ENCODE data around the gene FLT4.
"Not testable (repeated sequence)": the region's sequence is repeated elsewhere in the genome, so short reads cannot be mapped to it uniquely, and the experiment has no call there.

The FLT4 gene

DNA sequence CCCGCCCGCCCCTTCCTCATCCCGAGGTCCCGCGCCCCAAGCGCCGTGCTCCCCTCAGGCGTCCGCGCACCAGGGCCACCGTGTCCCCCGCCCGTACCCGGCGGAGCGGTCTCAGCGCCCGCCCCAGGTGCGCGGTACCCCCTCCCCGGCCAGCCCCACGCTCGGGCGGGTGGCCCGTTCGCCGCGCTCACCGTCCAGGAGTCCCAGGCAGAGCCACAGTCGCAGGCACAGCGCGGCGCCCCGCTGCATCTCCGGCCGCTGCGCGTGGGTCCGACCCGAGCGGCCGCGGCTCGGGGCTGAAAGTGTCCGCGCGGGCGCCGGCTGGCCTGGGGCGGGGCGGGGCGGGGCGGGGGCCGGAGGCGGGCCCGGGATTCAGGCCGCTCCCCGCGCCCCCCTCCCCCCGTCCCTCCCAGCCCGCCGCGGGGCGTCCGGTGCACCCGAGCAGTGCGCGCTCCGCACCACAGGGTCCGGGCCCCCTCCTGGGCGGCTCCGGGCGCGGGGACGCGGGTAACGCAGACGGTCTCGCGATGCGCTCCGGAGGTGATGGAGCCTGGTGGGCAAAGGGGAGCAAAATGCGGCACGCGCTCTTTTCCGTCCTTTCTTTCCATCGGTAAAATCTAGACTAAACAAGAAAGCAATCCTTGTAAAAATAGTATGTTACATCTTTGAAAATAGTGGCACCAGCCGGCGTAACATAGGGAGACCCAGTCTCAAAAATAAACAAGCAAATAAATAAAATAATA, at the start of gene FLT4:
TSS of gene FLT4 (minus strand) at position 304 of the 743 bp plus-strand sequence. CDS start at position 249, 55 bp downstream.
- FAIRE-seq (no peak), DNase-seq (ENCODE audit: extremely low spot score, insufficient read length, low read depth) (no peak)

DNA sequence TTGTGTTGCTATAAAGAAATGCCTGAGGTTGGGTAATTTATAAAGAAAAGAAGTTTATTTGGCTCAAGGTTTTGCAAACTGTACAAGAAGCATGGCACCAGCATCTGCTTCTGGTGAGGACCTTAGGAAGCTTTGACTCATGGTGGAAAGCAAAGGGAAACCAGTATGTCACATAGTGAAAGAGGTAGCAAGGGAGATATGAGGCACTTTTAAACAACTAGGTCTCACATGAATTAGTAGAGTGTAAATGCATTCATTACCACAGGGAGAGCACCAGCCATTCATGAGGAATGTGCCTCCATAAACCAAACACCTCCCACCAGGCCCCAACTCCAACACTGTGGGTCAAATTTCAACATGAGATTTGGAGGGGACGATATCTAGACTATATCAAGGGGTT, 49.6 kb upstream of the FLT4 start:
- no peak for DNase-seq (ENCODE audit: extremely low spot score, insufficient read length, low read depth)
- FAIRE-seq: no peak

DNA sequence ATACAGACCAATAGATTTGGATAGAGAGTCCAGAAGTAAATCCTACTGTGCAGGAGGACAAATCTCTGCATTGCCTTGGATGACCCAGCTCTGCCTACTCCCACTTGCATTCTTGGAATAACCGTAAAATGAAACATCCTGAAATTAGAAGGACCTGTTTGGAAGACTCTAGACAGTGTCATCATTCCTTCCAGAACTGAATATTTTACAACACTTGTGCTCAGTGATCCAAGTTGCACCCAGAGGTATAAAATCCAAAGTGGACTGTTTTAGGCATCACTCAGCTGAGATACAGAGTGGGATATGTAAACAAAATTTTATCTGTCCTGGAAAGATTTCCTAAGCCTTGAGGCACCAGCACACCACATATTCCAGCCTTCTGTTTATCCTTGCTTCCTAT, 46.7 kb upstream of the FLT4 start:
- DNase-seq (ENCODE audit: extremely low spot score, insufficient read length, low read depth) (no peak), FAIRE-seq (no peak)

DNA sequence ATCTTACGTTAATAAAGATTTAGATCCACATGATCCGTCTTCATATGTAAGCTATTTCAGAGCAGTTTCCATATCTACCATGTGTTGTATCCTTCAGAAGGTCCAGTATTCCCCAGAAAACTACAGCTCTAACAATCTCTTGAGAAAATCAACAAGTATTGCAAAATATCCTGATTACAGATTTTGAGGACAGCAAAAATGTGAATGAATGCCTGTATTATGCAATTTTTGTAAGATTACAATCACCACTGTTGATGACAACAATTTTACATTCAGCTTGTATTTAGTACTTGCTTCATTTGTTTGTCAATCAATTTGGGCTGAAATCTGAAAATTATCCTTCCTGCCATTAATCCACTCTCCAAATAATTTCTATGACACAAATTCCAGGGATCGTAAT, 43.0 kb upstream of the FLT4 start:
- DNase-seq (ENCODE audit: extremely low spot score, insufficient read length, low read depth) (no peak), FAIRE-seq (no peak)

DNA sequence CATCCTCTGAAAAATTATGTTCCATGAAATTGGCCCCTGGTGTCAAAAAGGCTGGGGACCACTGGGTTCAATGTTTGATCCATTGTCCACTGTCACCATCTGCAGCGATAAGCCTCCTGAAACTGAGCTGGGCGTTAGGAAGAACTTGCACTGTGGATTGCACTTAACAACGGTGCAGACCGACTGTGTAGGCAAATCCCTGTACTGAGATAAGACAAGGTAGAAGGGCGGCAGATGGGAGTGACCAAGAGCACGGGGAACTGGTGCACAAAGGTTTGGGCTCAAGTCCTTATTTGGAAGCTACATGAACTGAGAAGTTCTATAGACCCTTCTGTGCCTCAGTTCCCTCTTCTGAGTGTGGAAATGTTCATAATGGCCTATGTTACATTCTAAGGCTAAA, 41.6 kb upstream of the FLT4 start:
- no peak for DNase-seq (ENCODE audit: extremely low spot score, insufficient read length, low read depth)
- no peak for FAIRE-seq

DNA sequence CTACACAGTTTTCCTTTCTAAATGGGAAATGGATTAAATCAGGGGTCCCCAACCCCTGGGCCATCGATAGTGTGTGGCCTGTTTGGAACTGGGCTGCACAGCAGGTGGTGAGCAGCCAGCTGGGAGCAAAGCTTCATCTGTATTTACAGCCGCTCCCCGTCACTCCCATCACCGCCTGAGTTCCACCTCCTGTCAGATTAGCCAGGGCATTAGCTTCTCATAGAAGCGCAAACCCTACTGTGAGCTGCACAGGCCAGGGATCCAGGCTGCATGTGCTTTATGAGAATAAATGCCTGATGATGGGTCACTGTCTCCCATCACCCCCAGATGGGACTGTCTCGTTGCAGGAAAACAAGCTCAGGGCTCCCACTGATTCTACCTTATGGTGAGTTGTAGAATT, 41.2 kb upstream of the FLT4 start:
- DNase-seq (ENCODE audit: extremely low spot score, insufficient read length, low read depth) (no peak), FAIRE-seq (no peak)

DNA sequence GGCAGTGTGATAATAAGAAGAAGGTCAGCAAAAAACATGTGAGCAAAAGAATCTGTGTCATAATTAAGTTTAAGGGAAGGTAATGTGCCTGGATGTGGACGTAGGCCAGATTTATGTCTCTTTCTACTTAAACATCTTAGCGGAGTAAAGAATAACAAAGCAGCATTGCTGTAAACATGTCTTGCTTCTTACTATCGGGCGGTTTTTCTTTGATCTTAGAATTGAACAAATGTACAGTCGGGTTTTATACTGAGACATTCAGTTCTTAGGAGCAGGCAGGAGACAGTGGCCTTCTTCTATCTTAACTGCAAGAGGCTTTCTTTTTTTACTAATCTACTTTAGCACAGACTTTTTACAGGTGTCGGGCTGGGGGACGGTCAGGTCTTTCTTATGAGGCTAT, 40.4 kb upstream of the FLT4 start:
- FAIRE-seq: no peak
- DNase-seq (ENCODE audit: extremely low spot score, insufficient read length, low read depth): no peak

DNA sequence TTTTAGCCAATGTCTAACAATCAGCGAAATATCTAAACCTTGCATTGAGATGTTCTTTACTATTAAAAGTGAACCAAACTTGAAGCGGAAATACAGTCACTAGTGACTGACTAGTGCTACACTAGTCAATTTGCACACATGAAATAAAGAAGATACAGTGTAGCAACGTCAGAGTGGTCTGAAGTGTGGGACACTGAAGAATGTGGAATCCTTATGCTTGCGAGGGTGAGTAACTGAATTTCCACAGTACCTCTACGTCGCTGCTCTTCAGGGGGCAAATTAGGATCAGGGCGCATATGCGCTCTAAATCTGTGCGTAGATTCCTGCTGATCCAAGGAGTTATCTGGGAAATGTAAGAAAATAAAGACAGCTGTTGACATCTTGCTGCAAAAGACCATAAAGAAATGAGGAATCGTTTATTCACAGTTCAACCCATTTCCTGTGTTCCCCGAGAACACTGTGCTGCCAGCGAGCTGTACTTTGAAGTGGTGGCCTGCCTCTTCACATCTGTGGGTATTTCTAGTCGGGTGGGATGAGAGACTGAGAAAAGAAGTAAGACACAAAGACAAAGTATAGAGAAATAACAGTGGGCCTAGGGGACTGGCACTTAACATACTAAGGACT, 39.8 kb upstream of the FLT4 start:
- DNase-seq (ENCODE audit: extremely low spot score, insufficient read length, low read depth) (no peak), FAIRE-seq (no peak)

DNA sequence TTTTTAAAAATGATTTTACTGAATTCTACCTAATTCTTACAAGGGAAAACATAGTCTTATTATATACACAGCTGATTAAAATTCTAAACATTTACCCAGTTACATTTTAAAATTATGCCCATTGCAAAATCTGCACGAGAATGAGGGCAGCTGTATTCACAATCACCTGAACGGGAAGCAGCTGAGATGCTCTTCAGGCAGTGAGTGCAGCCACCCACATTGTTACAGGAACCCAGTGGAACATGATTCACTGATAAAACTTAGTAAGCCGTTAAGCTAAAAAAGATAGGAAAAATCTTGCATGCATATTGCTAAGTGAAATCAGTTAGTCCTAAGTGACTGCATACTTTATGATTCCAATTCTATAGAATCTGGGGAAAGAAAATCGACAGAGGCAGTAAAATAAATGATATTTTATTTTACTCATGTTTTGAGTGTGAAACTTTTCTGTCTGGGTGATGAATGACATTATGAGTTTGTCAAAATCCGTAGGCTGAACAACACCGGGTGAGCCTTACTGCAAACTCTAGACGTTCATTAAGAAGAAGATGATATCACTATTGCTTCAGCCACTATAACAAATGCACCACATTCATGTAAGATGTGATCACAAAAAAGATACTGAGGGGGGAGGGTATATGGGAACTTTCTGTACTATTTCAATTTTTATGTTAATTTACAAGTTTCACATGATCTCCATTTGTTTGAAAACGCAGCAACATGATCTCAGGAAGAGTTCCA, 39.1 kb upstream of the FLT4 start:
- DNase-seq (ENCODE audit: extremely low spot score, insufficient read length, low read depth) (no peak), FAIRE-seq (no peak)

DNA sequence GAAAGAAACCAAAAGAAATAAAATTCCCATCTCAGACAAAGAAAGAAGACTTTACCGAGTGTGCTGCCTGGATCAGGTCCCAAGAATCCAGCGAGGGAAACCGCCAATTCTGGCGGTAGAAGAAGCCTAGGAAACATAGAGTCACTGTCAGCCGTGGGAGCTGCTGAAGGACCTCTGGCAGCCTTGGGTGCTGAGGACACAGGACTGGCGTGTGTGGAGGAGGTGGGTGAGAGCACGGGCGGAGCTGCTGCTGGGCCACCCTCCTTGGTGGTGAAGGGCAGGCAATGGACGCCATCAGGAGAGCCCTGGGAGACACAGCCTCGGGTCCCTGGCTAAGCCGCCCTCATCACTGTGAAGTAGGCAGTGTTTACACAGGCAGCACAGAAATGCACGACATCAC, 37.4 kb upstream of the FLT4 start:
- not testable (repeated sequence) for DNase-seq (ENCODE audit: extremely low spot score, insufficient read length, low read depth); FAIRE-seq

DNA sequence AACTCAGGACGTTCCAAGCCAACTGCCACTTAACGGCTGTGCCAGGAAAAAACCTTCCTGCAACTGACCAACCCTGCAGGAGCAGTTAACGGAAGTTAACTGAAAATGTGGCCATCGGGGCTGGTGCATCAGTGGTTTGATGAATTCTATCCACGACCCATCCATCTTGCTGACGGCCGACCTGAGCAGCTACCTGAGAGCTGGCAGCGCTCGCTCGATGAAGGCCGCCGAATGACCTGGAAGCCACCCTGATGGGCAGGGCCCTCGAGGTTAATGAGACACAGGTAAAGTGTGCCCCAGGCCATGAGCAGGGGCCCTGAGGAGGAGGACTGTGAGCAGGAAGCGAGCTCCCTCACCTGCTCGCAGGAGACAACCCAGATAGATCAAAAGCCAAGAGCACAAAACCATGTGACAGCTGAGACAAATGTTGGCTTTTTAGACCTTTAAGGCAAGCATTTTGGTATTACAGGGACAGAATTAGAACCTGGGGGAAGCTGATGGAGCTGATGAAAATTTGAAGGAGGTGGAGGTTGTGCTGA, 35.3 kb upstream of the FLT4 start:
- FAIRE-seq (no peak), DNase-seq (ENCODE audit: extremely low spot score, insufficient read length, low read depth) (no peak)

DNA sequence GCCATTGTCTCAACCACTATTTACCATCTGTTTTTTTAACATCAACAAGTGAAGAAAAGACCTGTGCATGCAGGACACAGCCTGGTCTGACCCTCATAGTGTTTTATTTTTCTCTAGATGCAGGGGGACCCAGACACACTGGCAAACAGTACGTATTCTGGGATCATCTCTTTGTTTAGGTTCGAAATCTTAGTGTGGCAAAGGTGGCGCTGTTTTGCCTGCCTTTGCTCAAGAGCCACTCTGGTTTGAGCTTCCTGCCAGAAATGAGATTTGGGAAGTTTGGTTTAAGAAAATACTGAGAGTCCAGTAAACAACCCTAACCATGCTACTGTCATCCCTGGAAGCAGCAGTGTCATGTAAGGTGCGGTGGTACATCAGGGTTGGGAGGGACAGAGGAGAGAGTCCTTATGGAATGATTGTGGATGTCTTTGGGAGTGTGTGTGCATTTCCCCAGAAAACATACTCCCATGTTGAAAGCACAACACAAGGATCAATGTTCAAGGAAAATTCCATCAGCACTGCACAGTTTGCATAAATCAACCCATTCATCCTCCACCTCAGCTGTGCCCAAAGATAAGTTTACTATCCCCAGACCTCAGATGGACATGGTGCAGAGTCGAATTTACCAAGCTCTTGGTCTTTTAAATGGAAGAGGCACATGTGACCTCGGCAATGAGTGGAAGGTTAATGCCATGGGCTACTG, 34.0 kb upstream of the FLT4 start:
- no peak for FAIRE-seq
- no peak for DNase-seq (ENCODE audit: extremely low spot score, insufficient read length, low read depth)

DNA sequence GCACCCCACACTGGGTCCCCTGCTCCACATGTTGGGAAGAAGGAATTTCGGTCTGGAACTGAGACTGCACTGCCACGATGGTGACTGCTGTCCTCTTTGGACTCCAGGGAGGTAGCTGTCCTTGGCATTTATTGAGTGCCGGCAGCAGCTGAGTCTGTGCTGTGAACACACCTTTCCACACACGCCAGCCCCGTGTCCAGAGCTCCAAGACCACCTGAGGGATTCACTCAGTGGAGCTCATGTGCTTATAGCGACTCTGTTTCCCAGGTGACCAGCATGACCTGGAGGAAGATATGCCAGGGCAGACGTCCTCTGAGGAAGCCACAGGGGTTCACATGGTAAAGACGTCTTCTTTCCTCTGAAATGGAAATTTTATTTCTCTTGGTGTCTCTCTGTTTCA, 33.2 kb upstream of the FLT4 start:
- FAIRE-seq (no peak), DNase-seq (ENCODE audit: extremely low spot score, insufficient read length, low read depth) (no peak)

DNA sequence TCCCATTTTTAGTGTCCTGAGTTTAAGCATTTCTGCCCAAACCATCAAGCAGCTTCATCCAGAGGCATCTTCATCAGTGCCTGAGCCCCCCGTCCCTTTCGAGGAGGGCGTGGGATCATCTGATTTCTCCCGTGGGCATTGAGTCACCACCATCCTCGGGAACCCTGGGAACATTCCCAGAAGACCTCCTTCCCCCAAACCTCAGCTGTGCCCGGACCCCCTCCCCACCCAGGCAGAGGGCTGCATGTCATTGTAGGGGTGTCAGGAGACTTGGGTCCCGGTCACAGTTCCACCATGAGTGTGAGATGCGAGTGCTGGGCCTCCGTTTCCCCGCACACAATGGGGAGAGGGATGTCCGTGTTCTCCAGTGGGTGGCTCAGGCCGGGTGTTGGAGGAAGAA, 32.6 kb upstream of the FLT4 start:
- not testable (repeated sequence) for DNase-seq (ENCODE audit: extremely low spot score, insufficient read length, low read depth); FAIRE-seq

DNA sequence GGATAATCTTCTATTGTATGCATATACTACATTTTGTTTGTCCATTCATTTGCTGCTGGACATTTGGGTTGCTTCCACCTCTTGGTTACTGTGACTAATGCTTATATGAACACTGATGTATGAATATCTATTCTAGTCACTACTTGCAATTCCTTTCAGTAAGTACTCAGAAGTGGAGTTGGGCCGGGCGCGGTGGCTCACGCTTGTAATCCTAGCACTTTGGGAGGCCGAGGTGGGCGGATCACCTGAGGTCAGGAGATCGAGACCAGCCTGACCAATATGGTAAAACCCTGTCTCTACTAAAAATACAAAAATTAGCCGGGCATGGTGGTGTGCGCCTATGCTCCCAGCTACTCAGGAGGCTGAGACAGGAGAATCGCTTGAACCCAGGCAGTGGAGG, 28.9 kb upstream of the FLT4 start:
- FAIRE-seq; DNase-seq (ENCODE audit: extremely low spot score, insufficient read length, low read depth): not testable (repeated sequence)

DNA sequence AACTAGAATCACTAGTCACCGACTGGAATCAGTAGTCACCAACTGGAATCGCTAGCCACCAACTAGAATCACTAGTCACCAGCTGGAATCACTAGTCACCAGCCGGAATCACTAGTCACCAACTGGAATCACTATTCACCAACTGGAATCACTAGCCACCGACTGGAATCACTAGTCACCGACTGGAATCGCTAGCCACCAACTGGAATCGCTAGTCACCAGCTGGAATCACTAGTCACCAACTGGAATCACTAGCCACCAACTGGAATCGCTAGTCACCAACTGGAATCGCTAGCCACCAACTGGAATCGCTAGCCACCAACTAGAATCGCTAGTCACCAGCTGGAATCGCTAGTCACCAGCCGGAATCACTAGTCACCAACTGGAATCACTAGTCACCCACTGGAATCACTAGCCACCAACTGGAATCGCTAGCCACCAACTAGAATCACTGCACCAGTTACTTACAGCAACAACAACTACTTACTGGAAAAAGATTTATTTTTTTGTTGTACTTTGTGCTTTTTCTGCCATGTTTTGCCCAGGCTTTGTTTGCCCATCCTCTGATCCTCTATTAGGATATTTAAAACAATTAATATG, 25.7 kb upstream of the FLT4 start:
- DNase-seq (ENCODE audit: extremely low spot score, insufficient read length, low read depth) (no peak), FAIRE-seq (no peak)

DNA sequence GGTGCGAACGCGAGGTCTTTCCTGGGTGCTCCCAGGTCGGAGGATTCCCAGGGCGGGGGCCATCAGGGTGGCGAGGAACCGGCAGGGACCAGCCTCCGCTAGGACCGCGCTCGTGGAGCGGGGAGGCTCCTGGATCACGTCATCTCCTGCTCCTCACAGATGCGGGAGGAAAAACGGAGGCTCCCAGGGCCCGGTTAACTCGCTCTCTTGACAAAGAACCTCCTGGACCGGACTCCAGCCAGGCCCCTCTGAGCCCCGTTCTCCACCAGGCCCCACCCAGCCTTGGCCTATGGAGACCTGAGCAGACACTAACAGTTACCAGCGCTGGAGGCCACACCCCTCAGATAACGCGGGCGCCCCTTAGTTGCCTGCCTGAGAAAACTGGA, 24.7 kb upstream of the FLT4 start:
- DNase-seq (ENCODE audit: extremely low spot score, insufficient read length, low read depth); FAIRE-seq: not testable (repeated sequence)

DNA sequence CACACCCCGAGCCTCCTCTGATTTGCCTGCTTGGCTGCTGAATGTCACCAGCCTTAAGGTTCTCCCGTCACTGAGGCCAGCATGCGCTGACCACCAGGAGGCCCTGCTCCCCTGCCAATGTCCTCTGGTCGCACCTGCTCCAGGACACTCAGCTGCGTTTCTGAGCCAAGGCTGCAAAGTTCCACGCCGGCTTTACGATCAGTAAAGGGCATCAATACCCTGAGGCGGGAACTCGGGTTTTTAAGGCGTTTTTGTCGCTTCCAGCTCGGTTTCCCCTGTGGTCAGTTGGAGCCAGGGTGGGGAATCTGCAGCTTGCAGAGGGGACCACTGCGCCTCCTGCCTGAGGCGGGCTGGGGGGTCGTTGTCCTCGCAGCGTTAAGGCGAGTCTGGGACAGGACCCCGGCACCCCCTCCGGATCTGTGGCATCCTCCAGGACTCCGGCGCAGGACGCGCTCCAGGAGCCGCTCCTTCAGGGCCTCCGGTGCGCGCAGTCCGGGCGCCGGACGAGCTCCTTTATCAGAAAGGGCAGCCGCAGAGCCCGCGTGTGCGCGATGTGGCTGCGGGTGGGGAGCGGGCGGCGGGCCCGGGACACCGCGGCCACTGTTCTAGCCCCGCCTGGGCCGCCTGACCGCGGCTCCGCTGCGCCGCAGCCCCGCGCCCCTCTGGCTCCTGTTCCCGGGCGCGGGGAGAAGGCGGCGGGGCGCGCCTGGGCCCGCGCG, 24.1 kb upstream of the FLT4 start:
- DNase-seq (ENCODE audit: extremely low spot score, insufficient read length, low read depth): no peak
- FAIRE-seq: no peak

DNA sequence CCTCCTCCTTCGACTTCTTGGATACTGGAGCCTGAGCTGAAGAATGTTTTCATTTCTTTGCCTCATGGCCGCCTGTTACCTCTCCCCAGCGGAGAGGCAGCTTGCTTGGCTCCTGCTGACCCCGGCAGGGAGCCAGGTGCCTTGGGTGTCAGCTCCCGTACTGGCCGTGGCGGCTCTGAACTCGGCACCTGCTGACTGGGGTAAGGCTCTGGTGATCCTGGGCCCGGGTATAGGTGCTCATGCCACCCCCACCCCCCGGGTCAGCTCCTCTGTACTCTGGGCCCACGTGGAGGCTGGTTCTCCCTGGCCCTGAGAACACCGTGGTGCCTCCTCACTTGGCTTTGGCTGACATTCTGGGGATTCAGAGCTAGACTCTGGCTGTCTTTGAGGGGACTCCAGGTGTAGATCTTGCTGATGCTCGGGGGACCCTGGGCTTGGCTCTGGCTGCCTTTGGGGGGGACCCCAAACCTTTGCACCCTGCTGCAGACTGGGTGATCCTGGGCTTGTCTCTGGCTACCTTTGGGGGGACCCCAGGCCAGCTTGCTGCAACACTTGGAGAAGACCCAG, 22.6 kb upstream of the FLT4 start:
- not testable (repeated sequence) for DNase-seq (ENCODE audit: extremely low spot score, insufficient read length, low read depth); FAIRE-seq
